ENCODE data around the gene MIER2.

Gene MIER2

GRCh38 chr19:377801-378581, 33.4 kb upstream of the MIER2 start:
- no peak for DNase-seq (ENCODE audit: low read depth)

DNA sequence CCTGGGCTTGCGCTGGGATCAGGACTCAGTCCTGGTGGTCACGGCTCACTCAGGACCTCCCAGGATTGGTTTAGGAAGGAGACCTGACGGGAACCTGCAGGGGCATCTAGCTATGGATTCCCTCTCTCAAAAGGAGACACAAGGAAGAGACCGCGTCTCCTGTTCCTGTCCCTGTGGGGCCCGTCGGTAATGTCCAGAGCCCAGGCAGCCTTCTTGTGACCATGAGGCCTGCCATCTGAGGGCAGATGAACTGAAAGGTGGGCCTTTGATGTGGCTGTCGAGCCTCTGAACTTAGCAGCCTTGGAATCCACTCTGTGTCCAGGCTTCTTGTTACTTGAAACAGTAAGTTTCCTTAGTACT, 31.5 kb upstream of the MIER2 start:
- no peak for DNase-seq (ENCODE audit: low read depth)

DNA sequence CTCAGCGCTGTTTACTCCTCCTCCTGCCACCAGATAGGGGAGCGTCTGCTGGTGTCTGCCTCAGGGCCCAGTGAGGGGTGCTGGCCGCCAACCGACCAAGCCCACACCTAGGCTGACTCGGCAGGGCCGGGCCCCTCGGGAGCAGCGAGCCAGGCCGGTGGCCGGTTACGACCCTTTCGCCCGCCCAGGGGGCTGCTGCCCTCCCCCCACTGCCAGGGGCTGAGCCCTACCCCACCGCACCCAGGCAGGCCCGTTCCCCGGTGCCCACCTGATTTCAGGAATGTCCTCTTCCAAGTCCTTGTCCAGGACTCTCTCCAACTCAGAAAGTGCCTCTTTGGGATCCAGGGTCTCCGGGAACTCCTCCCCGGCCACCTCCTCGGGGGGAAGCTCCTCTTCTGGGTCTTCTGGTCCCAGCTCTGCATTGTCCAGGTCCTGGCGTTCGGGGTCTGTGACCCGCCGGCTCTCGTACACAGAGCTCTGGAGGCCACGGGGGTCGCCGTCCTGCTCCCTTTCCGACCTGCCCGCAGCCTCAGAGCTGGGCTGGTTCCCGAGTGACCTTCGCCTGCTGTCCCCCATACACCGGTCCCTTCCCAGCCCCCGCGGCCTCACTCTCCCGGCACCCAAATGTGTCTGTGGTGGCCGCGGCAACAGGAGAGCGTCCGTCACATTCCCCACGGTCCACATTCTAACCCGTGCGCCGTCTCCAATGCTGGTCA, 31.0 kb upstream of the MIER2 start:
- DNase-seq (ENCODE audit: low read depth), result no peak

- no peak for DNase-seq (ENCODE audit: low read depth)
Measured at GRCh38 chr19:374886-375235, 30.3 kb upstream of the MIER2 start.

DNA sequence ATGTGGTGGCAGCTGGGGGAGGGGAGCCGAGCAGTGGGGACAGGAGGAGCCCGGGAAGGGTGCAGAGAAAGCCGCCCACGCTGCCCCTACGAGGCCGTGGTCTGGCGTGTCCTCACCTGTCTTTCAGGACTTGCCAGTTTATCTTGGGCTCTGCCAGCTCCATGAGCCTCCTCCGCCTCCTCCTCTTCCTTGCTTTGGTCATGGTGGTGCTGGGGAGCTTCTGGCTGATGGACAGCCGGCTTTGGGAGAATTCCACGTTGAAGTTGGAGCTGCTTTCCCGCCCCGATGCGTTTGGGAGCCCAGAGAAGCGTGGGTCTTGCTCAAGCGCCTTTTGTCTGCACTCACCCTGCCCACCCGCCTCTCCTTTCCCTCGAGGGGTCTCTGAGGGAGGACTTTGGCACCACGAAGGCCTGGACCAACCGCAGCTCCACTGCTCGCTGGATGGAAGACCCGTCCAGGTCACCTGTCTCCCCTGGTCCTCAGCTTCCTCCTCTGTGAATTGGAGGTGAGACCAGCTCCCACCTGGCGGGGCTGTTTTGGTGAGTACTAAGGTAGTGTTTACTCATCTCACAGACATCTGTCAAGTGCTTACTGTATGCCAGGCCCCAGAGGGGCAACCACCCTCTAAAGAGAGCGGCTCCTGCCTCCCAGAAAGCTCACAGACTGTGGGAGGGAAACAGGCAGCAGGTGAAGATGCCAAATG, 29.7 kb upstream of the MIER2 start:
- no peak for DNase-seq (ENCODE audit: low read depth)

DNA sequence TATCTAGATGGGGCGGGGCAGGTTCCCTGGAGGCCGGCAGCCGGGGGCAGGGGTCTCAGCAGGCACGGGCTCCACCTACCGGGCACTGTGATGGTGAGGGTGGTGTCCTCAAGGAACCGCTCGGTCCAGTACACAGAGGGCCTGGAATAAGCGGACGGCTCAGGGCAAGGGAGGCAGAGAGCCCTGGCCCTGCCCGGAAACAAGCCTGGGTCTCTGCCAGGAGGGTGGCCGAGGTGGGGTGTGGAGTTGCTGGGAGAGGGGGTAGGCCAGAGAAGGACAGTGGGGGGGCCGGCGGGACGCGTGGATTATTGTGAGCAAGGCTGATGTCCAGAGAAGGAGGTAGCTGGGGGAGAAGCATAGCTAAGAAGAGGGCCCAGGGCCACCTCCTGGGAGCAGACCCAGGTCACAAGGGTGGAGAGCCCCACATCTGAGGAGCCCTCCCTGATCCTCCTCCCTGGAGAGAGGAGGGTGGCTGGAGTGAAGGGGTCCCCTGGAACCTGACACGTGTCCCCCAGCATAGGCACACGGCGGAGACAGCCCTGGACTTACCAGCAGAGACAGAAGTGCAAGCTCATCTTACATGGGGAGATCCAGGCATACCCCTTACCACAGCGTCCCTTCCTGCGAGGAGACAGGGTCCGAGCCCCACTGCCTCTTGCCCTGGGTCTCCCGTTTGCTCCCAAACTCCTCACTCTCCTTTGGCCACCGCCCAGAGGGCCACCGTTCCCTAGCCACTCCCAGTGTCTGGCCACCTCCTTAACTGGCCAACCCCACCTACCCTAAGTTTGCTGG, 29.0 kb upstream of the MIER2 start:
- DNase-seq (ENCODE audit: low read depth), result no peak

DNA sequence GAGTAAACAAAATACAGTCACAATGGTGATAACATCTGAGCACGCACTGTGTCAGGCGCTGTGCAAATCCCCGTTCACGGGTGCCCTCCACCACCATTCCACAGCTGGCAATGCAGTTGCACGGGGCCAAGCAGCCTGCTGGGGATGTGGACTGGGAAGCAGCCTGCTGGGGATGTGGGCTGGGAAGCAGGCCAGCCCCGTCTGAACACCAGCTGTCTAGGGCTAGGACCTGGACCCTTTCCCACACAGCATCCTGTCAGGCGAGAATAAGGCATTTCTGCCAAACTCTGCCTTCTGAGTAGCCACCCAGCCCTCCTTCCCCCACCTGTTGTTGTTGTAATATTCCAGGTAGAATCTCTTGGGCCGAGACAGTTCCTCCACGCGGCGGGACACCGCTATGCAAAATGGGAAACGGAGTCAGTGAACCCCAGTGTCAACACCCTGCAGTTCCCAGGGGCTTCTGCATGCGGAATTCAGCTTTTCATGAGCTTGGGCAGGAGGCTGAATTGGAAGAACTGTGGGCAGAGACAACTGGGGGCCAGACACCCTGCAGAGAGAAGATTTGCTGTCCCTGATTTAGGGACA, 27.8 kb upstream of the MIER2 start:
- DNase-seq (ENCODE audit: low read depth), result no peak

- DNase-seq (ENCODE audit: low read depth), result no peak
Measured at GRCh38 chr19:371501-372168, 27.0 kb upstream of the MIER2 start.

- DNase-seq (ENCODE audit: low read depth), result no peak
Measured at GRCh38 chr19:370641-371330, 26.2 kb upstream of the MIER2 start.

- DNase-seq (ENCODE audit: low read depth), result no peak
Measured at GRCh38 chr19:369876-370275, 25.3 kb upstream of the MIER2 start.

GRCh38 chr19:369256-369655, 24.7 kb upstream of the MIER2 start:
- DNase-seq (ENCODE audit: low read depth), result no peak

- DNase-seq (ENCODE audit: low read depth), result no peak
Measured at GRCh38 chr19:368630-369024, 24.0 kb upstream of the MIER2 start.

DNA sequence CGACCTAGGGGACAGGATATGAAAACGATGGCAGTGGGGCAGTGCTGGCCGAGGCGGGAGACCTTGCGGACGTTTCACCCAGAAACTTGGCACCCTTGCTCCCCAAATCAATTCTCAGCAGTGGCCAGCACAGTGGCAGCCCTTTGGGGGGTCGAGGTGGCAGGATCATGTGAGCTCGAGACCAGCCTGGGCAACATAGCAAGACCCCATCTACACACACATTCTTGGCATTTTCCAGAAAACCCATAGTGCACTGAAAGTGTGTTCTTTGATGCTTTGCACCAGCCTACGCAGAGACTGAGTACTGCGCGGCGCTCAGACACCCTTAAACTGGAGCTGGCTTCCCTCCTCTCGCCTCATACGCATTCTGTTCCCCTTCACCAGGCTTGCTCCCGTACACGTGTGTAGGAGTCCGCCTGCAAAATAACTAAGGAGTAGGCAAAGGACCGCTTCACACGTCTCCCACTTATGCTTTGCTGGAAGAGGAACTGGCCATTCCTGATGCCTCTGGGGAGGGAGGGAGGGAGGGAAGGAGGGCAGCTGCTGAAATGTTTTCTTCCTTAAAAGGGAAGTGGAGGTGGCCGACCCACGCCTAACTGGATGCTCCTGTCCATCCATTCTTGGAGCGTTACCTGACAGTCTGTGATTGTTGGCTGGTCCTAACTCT, 23.5 kb upstream of the MIER2 start:
- DNase-seq (ENCODE audit: low read depth), result no peak

GRCh38 chr19:367561-367960, 23.0 kb upstream of the MIER2 start:
- no peak for DNase-seq (ENCODE audit: low read depth)

- DNase-seq (ENCODE audit: low read depth), result no peak
Measured at GRCh38 chr19:366951-367350, 22.4 kb upstream of the MIER2 start.

DNA sequence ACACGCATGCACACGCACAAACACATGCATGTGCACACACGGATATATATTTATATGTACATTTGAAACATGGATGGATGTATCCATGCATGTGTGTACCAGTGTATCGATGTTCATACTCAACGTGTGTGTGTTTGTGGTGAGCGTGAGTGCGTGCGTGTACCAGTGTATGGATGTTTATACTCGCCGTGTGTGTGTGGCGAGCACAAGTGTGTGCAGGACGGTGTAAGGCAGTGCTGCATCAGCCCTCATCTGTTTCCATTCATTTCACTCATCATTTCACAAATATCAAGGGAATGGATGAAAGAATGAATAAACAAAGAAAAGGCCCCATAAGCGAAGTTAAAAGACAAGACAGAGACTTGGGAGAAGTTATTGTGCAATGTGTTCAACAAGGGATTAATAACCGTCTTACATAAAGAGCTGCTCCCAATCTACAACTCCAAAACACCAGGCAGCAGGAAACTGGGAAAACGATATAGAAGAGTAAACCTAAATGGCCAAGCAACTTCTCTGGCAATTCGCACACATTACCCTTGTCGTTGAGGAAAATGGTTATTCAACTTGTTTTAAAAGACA, 21.7 kb upstream of the MIER2 start:
- DNase-seq (ENCODE audit: low read depth), result no peak

- DNase-seq (ENCODE audit: low read depth), result no peak
Measured at GRCh38 chr19:364496-365287, 20.1 kb upstream of the MIER2 start.

DNA sequence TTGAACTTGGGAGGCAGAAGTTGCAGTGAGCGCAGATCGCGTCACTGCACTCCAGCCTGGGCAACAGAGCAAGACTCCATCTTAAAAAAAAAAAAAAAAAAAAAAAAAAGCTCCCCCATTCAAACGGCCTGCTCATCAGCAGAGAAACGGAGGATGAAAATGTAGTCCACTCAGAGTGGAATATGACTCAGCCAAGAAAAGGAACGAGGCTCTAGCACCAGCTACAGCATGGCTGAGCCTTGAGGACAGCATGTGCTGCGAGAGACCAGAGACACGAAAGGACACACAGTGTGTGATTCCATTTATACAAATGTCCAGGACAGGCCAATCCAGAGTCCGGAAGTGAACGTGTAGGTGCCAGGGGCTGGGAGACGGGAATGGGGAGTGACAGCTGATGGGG, 18.1 kb upstream of the MIER2 start:
- no peak for DNase-seq (ENCODE audit: low read depth)

- no peak for DNase-seq (ENCODE audit: low read depth)
Measured at GRCh38 chr19:362154-362553, 17.6 kb upstream of the MIER2 start.

Data from stimulated activated CD4-positive, alpha-beta T cell treated with anti-CD3 and anti-CD28 coated beads, Interleukin-2, amount 100 ng/mL, for 4 hours (primary cell).